CD8-positive, alpha-beta memory T cell (primary cell): ENCODE measurements around the gene BCL7A. TPM values are rescaled to one million over a fixed set of nuclear protein-coding genes. Genes with fewer than 3 reads are reported as not detected.
"Not testable (repeated sequence)": the region's sequence is repeated elsewhere in the genome, so short reads cannot be mapped to it uniquely, and the experiment has no call there.

Experiments used
- CTCF ChIA-PET: fragments of 350-600 bp; sonication (Branson Sonifier 250); formaldehyde crosslinking; loops from one replicate; lab custom pipeline; 2021; ENCODE audit warnings: antibody characterized with exemption; lab: Charles Lee
- POLR2A ChIA-PET: fragments of 350-600 bp; sonication (Branson Sonifier 250); formaldehyde crosslinking; loops from one replicate; lab custom pipeline; 2021; ENCODE audit warnings: antibody characterized with exemption; lab: Charles Lee
- DNase-seq, 5 donors: peaks; one replicate each; pipeline versions ENCODE4 v3.0.0 to v3.0.0-alpha.2; 2020 to 2022; ENCODE audit warnings: mixed read lengths in 1 of 5
- H3K27ac ChIP-seq: one replicate; pipeline ENCODE4 v1.7.0; 2013; ENCODE audit warnings: low read depth, mild to moderate bottlenecking, low read length, moderate library complexity
- H3K27me3 ChIP-seq: 2 replicates; pipeline ENCODE4 v1.7.0; 2013; ENCODE audit warnings: low read length, mild to moderate bottlenecking; ENCODE audit not compliant: insufficient read depth, poor library complexity, severe bottlenecking
- H3K36me3 ChIP-seq: 2 replicates; pipeline ENCODE4 v1.7.0; 2013; ENCODE audit warnings: mild to moderate bottlenecking, low read length, moderate library complexity; ENCODE audit not compliant: insufficient read depth
- H3K4me1 ChIP-seq: 2 replicates; pipeline ENCODE4 v1.7.0; 2013; ENCODE audit warnings: mild to moderate bottlenecking, low read length, moderate library complexity; ENCODE audit not compliant: insufficient read depth
- H3K4me3 ChIP-seq: 2 replicates; pipeline ENCODE4 v1.7.0; 2013; ENCODE audit warnings: mild to moderate bottlenecking, low read length
- H3K9me3 ChIP-seq: 2 replicates; pipeline ENCODE4 v1.7.0; 2013; ENCODE audit warnings: mild to moderate bottlenecking, low read length
- H3K27ac Mint-ChIP-seq, 8 donors: one replicate each; pipeline ENCODE4 v1.8.0; 2020 to 2021; ENCODE audit warnings: mixed read lengths in 8 of 8, mild to moderate bottlenecking in 6 of 8, inconsistent platforms in 3 of 8, moderate library complexity in 3 of 8
- H3K27me3 Mint-ChIP-seq, 2 donors: one replicate each; pipeline ENCODE4 v1.8.0; 2020 to 2021; ENCODE audit warnings: mixed read lengths in 2 of 2, mild to moderate bottlenecking in 1 of 2, moderate library complexity in 1 of 2
- H3K36me3 Mint-ChIP-seq, 3 donors: one replicate each; pipeline ENCODE4 v1.8.0; 2020 to 2021; ENCODE audit warnings: mixed read lengths in 3 of 3, inconsistent platforms in 1 of 3, mild to moderate bottlenecking in 1 of 3
- H3K4me1 Mint-ChIP-seq, 3 donors: one replicate each; pipeline ENCODE4 v1.8.0; 2020 to 2021; ENCODE audit warnings: mixed read lengths in 3 of 3, inconsistent platforms in 1 of 3, mild to moderate bottlenecking in 1 of 3
- H3K4me3 Mint-ChIP-seq, 7 donors: one replicate each; pipeline ENCODE4 v1.8.0; 2020 to 2021; ENCODE audit warnings: mixed read lengths in 7 of 7, mild to moderate bottlenecking in 6 of 7, moderate library complexity in 4 of 7, inconsistent platforms in 2 of 7
- H3K9me3 Mint-ChIP-seq, 5 donors: one replicate each; pipeline ENCODE4 v1.8.0; 2020 to 2022; ENCODE audit warnings: mixed read lengths in 5 of 5, mild to moderate bottlenecking in 3 of 5, moderate library complexity in 2 of 5, inconsistent platforms in 1 of 5
- polyA plus RNA-seq: library from polyadenylated mRNA; unstranded; fragments of 300-500 nt; fragmentation: Illumina TruSeq; gene quantifications from one replicate; pipeline ENCODE4 v1.2.3, GENCODE V29; 2021
- total RNA-seq, 2 experiments: library from RNA; stranded (reverse); gene quantifications; one replicate each; pipeline ENCODE4 v1.2.3, GENCODE V29; 2021

BCL7A gene
- total and polyA plus RNA-seq, 3 experiments from 2014 or later = 2.5 to 3.3 (median 3.0) TPM

DNA sequence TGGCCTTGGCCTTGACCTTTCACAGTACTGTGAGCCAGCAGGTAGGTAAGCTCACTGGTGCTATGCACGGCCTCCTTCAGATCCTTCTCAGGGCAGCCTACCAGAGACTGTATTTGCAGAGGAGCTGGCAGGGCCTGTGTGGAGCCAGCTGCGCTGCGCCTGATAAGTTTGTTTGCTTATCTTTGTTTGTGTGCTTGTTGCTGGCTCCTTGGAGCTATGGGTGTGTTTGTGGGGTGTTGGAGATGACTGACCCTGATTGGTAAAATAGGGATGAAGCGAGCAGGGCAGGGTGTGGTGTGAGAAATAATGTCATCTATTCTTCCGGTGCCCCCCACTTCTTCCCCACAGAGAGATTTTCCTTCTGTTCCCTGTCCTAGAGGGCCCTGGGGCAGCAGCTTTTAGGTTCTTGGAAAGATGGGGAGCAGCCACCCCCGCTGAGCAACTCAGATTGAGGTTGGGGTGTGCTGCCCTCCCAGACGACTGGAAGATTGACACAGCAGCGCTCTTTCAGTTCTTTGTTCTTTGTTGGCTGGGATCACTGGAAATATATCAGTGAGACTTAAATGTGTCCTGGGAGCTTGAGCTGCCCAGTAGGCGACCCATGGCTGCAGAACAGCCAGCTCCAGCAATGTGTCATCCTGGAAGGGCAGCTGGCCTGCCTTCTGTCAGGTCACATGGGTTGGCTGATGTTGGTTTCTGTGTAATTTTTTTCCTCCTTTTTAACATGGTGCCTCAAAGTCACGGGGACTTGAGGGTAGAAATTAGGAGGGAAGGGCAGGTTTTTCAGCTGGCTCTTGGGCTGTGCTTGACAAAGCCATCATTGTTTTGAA, 76.5 kb downstream of the BCL7A start:
- Histone ChIP-seq H3K27ac (peak overlapping the region; percentile 62), H3K4me3 (no peak overlapping the region), H3K27me3 (no peaks in the 10 kb centered on the region), H3K4me1 (peaks cover 68% of the 10 kb centered on the region), H3K36me3 (no peaks in the 10 kb centered on the region), H3K9me3 (no peaks in the 10 kb centered on the region)
- Mint-ChIP-seq H3K36me3 (peaks cover 0 to 5% (median 0%) of the 10 kb centered on the region in 3 donors), H3K27me3 (no peaks in the 10 kb centered on the region), H3K9me3 (no peaks in the 10 kb centered on the region), H3K4me3 (peak overlapping the region in 5 of 7 donors; percentile 33 to 59 (median 47)), H3K27ac (peak overlapping the region; percentile 66 to 89 (median 84)), H3K4me1 (peaks cover 50 to 68% (median 65%) of the 10 kb centered on the region in 3 donors)
- POLR2A ChIA-PET = interaction anchor here (0.5 to 1.2 kb wide), 4 partner anchors 10 to 14 kb away, joined by 3 read pairs; no protein-coding TSS in a partner anchor
- CTCF ChIA-PET = interaction anchor here (0.6 to 4.4 kb wide), 7 partner anchors 9 to 256 kb away, joined by 3 to 19 read pairs (median 5); no protein-coding TSS in a partner anchor
- DNase-seq = no peak

DNA sequence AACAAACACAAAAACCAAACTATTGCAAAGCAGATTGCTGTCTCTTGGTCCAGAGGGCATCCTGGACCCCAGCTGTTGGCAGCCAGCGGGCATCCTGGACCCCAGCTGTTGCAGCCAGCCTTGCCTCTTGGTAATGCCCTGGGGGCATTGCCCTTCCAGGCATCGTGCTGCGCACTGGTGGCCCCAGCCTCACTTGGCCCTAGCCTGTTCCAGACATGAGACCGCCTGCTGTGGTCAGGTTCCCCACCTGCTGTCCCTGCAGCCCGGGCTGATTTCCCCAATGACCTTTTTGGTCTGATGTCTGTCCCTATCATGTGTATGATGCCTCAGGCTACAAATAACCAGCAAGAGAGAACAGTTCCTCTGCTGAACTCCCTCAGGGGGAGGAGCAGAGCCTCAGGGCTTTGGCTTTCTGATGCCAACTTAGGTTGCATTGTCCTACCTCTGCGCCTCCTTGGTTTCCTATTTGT, 77.6 kb downstream of the BCL7A start:
- peak overlapping the region; percentile 48 for H3K27ac ChIP-seq
- POLR2A ChIA-PET = interaction anchor here (1.2 kb wide), 1 partner anchor 8 kb away, joined by 3 read pairs; no protein-coding TSS in a partner anchor
- no peaks in the 10 kb centered on the region for H3K36me3 ChIP-seq
- Mint-ChIP-seq H3K36me3 (peaks cover 0 to 5% (median 0%) of the 10 kb centered on the region in 3 donors), H3K27ac (peak overlapping the region; percentile 70 to 98 (median 89)), H3K9me3 (no peaks in the 10 kb centered on the region), H3K27me3 (no peaks in the 10 kb centered on the region), H3K4me3 (peak overlapping the region in 6 of 7 donors; percentile 53 to 80 (median 74)), H3K4me1 (peaks cover 53 to 75% (median 71%) of the 10 kb centered on the region in 3 donors)
- H3K4me1 ChIP-seq = peaks cover 62% of the 10 kb centered on the region
- H3K9me3 ChIP-seq = no peaks in the 10 kb centered on the region
- no peaks in the 10 kb centered on the region for H3K27me3 ChIP-seq
- CTCF ChIA-PET = interaction anchor here (0.8 to 4.4 kb wide), 3 partner anchors 18 to 45 kb away, joined by 4 to 19 read pairs (median 14); no protein-coding TSS in a partner anchor
- no peak for DNase-seq
- H3K4me3 ChIP-seq = peak overlapping the region; percentile 45

DNA sequence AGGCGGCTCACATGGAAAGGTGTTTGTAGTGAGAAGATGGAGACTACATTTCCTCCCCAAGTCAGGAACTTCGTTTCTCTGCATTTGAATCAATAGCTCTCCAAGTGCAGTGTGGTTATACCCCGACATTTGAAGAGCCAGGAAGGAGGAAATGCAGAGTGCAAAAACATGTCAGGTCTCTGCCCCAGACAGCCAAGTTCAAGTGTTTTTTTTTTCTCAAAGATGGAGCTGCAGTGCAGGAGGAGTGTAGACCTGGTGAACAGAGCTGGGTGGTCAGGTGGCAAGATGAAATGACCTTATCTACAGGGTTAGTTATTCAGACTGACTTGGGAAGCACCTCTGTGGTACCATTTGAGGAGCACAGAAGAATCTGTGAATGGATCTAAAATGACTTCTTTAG, 78.2 kb downstream of the BCL7A start:
- POLR2A ChIA-PET = no interaction called here
- peak overlapping the region; percentile 8 to 80 (median 71) for H3K4me3 Mint-ChIP-seq
- Histone ChIP-seq H3K4me1 (peaks cover 60% of the 10 kb centered on the region), H3K27me3 (no peaks in the 10 kb centered on the region), H3K36me3 (no peaks in the 10 kb centered on the region), H3K4me3 (peak overlapping the region; percentile 45), H3K9me3 (no peaks in the 10 kb centered on the region), H3K27ac (peak overlapping the region; percentile 48)
- H3K4me1 Mint-ChIP-seq = peaks cover 55 to 80% (median 76%) of the 10 kb centered on the region in 3 donors
- DNase-seq = peak in 1 of 5 donors; percentile 64
- peaks cover 0 to 7% (median 1%) of the 10 kb centered on the region in 3 donors for H3K36me3 Mint-ChIP-seq
- no peaks in the 10 kb centered on the region for H3K27me3 Mint-ChIP-seq
- no peaks in the 10 kb centered on the region for H3K9me3 Mint-ChIP-seq
- CTCF ChIA-PET = interaction anchor here (0.8 to 2.2 kb wide), 4 partner anchors 9 to 45 kb away, joined by 3 to 14 read pairs (median 4); no protein-coding TSS in a partner anchor
- H3K27ac Mint-ChIP-seq = peak overlapping the region; percentile 70 to 98 (median 89)

DNA sequence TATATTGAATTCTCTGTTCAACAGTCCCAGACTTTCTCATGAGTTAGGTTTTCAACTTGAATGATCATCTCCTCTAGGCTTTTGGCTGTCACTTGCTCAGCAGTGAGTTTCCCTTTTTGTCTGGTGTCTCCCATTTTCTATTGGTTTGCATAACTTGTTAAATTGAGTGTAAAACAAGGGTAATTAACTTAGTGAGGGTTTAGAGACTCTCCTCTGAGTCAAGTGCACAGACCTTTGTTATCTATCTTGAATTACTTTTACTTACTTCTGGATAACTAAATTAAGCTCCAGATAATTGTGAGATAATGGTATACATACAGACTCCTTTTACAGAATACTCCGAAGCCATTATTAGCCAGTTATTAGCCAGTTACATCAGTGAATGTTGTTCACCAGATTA, 78.9 kb downstream of the BCL7A start:
- DNase-seq = no peak
- no peaks in the 10 kb centered on the region for H3K9me3 Mint-ChIP-seq
- ChIA-PET CTCF (interaction anchor here (0.9 to 1.6 kb wide), 3 partner anchors 8 to 166 kb away, joined by 3 to 5 read pairs (median 3); partner anchors contain the start of gene VPS33A), POLR2A (no interaction called here)
- H3K4me3 Mint-ChIP-seq = peak overlapping the region in 4 of 7 donors; percentile 20 to 49 (median 31)
- Histone ChIP-seq H3K36me3 (no peaks in the 10 kb centered on the region), H3K27me3 (no peaks in the 10 kb centered on the region), H3K9me3 (no peaks in the 10 kb centered on the region), H3K4me1 (peaks cover 62% of the 10 kb centered on the region), H3K4me3 (no peak overlapping the region), H3K27ac (no peak overlapping the region)
- H3K27ac Mint-ChIP-seq = peak overlapping the region; percentile 56 to 90 (median 79)
- peaks cover 59 to 86% (median 81%) of the 10 kb centered on the region in 3 donors for H3K4me1 Mint-ChIP-seq
- peaks cover 0 to 8% (median 3%) of the 10 kb centered on the region in 3 donors for H3K36me3 Mint-ChIP-seq
- no peaks in the 10 kb centered on the region for H3K27me3 Mint-ChIP-seq

DNA sequence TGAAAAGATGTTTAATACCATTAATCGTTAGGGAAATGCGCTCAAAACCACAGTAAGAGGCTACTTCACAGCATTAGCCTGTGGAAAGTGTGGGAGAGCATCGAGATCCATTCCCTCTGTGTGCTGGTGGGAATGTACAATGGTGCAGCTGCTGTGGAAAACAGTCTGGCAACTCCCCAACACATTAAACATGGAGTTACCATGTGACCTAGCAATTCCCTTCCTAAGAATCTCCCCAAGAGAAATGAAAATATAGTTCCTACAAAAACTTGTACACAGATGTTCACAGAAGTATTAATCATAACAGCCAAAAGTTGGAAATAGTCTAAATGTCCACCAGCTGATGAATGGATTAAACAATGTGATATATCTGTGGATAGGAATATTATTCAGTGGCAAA, 80.6 kb downstream of the BCL7A start:
- no peak overlapping the region for H3K4me3 ChIP-seq
- no peak for DNase-seq
- POLR2A ChIA-PET = no interaction called here
- H3K9me3 Mint-ChIP-seq = peaks cover 0 to 2% (median 0%) of the 10 kb centered on the region in 5 donors
- no peaks in the 10 kb centered on the region for H3K27me3 ChIP-seq
- peak overlapping the region in 4 of 8 donors; percentile 6 to 70 (median 48) for H3K27ac Mint-ChIP-seq
- no peaks in the 10 kb centered on the region for H3K9me3 ChIP-seq
- H3K36me3 Mint-ChIP-seq = peaks cover 0 to 5% (median 3%) of the 10 kb centered on the region in 3 donors
- H3K4me3 Mint-ChIP-seq = peak overlapping the region in 1 of 7 donors; percentile 7
- H3K4me1 ChIP-seq = peaks cover 73% of the 10 kb centered on the region
- CTCF ChIA-PET = interaction anchor here (1.1 to 1.5 kb wide), 3 partner anchors 11 to 48 kb away, joined by 3 to 4 read pairs (median 4); no protein-coding TSS in a partner anchor
- no peak overlapping the region for H3K27ac ChIP-seq
- H3K27me3 Mint-ChIP-seq = peaks cover 0 to 1% of the 10 kb centered on the region in 2 donors
- no peaks in the 10 kb centered on the region for H3K36me3 ChIP-seq
- peaks cover 69 to 88% (median 84%) of the 10 kb centered on the region in 3 donors for H3K4me1 Mint-ChIP-seq

DNA sequence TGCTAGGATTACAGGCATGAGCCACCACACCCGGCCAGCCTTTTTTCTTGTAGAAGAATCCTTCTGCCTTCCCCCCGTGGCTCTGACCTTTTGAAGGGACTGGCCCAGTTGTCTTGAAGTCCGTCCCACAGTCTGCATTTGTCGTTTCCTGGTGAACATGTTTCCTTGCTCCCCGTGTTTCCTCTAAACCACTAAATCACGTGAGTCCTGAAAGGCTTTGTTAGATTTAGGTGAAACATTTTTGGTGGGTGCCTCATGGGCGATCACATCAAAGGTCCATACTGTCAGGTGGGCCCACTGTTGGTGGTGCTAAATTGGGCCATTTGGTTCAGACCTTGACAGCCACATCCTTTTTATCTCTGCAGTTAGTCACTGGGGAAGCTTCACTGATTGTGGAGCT, 83.2 kb downstream of the BCL7A start:
- DNase-seq = no peak

DNA sequence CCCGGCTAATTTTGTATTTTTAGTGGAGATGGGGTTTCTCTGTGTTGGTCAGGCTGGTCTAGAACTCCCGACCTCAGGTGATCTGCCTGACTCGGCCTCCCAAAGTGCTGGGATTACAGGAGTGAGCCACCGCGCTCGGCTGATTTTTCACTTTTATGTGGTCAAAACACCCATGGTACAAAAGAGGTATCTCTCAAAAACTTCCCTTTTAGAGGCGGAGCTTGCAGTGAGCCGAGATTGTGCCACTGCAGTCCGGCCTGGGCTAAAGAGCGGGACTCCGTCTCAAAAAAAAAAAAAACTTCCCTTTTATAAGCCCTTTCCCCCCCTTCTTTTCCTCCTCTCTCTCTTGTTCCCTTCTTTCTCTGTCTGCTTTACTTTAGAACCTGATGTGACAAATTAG, 83.8 kb downstream of the BCL7A start:
- H3K27me3 Mint-ChIP-seq, H3K27me3 ChIP-seq, DNase-seq, H3K36me3 Mint-ChIP-seq, H3K9me3 ChIP-seq, H3K36me3 ChIP-seq, H3K9me3 Mint-ChIP-seq, H3K4me3 ChIP-seq, H3K27ac ChIP-seq: not testable (repeated sequence)
- Mint-ChIP-seq H3K4me1 (peaks cover 56 to 84% (median 75%) of the 10 kb centered on the region in 3 donors), H3K4me3 (peak overlapping the region in 4 of 7 donors; percentile 9 to 55 (median 30)), H3K27ac (peak overlapping the region in 4 of 8 donors; percentile 1 to 86 (median 70))
- CTCF ChIA-PET = interaction anchor here (1.0 to 1.5 kb wide), 4 partner anchors 17 to 311 kb away, joined by 3 to 9 read pairs (median 4); partner anchors contain the start of gene MLXIP
- POLR2A ChIA-PET = interaction anchor here (0.7 to 1.0 kb wide), 2 partner anchors 23 to 302 kb away, joined by 3 read pairs; partner anchors contain the start of gene SETD1B
- peaks cover 67% of the 10 kb centered on the region for H3K4me1 ChIP-seq

More for the DNA sequence above, 83.2 kb downstream of the BCL7A start:
- ChIA-PET CTCF (interaction anchor here (1.0 to 1.5 kb wide), 4 partner anchors 17 to 50 kb away, joined by 3 to 9 read pairs (median 4); partner anchors contain the start of gene MLXIP), POLR2A (interaction anchor here (0.7 to 1.0 kb wide), 2 partner anchors 23 to 27 kb away, joined by 3 to 8 read pairs; no protein-coding TSS in a partner anchor)
- H3K4me1 ChIP-seq = peaks cover 71% of the 10 kb centered on the region
- no peaks in the 10 kb centered on the region for H3K27me3 ChIP-seq
- peaks cover 0 to 2% (median 0%) of the 10 kb centered on the region in 5 donors for H3K9me3 Mint-ChIP-seq
- peak overlapping the region in 6 of 7 donors; percentile 27 to 69 (median 51) for H3K4me3 Mint-ChIP-seq
- peak overlapping the region; percentile 44 for H3K4me3 ChIP-seq
- H3K27me3 Mint-ChIP-seq = peaks cover 0 to 1% of the 10 kb centered on the region in 2 donors
- H3K4me1 Mint-ChIP-seq = peaks cover 60 to 87% (median 81%) of the 10 kb centered on the region in 3 donors
- H3K36me3 ChIP-seq = no peaks in the 10 kb centered on the region
- H3K9me3 ChIP-seq = no peaks in the 10 kb centered on the region
- no peak overlapping the region for H3K27ac ChIP-seq
- peak overlapping the region in 7 of 8 donors; percentile 51 to 94 (median 81) for H3K27ac Mint-ChIP-seq
- peaks cover 0 to 5% (median 4%) of the 10 kb centered on the region in 3 donors for H3K36me3 Mint-ChIP-seq
